HUES64 (cell line): ENCODE measurements around the gene ANKS6.

ENCODE experiments used
- H3K27ac ChIP-seq: 2 replicates; pipeline ENCODE4 v1.7.0; 2013; ENCODE audit warnings: low read depth, low read length, inconsistent platforms
- H3K27me3 ChIP-seq: 2 replicates; pipeline ENCODE4 v1.6.1; 2013; ENCODE audit warnings: mild to moderate bottlenecking, low read length; ENCODE audit not compliant: insufficient read depth
- H3K36me3 ChIP-seq: 2 replicates; pipeline ENCODE4 v1.6.1; 2013; ENCODE audit warnings: mild to moderate bottlenecking, low read length; ENCODE audit not compliant: insufficient read depth
- H3K4me1 ChIP-seq: 2 replicates; pipeline ENCODE4 v1.6.1; 2013; ENCODE audit warnings: mild to moderate bottlenecking, low read length, moderate library complexity; ENCODE audit not compliant: insufficient read depth
- H3K4me3 ChIP-seq: 2 replicates; pipeline ENCODE4 v1.5.1; 2013; ENCODE audit warnings: mild to moderate bottlenecking, low read length, moderate library complexity
- H3K9ac ChIP-seq: 2 replicates; pipeline ENCODE4 v1.6.1; 2013; ENCODE audit warnings: mild to moderate bottlenecking, low read depth, low read length
- H3K9me3 ChIP-seq: 2 replicates; pipeline ENCODE4 v1.6.1; 2013; ENCODE audit warnings: low read depth, low read length; ENCODE audit not compliant: insufficient read depth
- WGBS: fragments of 150-250, 120-280 bp; methylation state at CpG from one replicate; pipeline ENCODE4 v1.1.7; 2013; ENCODE audit warnings: missing lambda C conversion rate; 5-methylcytosine and 5-hydroxymethylcytosine counted together

The ANKS6 gene

DNA sequence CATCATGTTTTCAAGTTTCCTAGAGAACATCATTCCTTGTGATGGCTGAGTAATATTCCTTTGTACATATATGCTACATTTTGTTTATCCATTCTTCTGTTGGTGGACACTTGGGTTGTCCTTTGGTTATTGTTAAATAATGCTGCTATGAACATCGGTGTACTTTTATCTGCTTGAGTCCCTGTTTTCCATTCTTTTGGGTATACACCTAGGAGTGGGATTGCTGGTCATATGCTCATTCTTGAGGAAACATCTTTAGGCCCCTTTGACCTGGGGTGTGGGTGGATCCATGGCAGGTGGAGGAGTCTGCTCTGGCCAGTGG, 36.4 kb upstream of the ANKS6 start:
- no peaks in the 10 kb centered on the region for H3K4me1 ChIP-seq
- 92% methylated on average over 1 of the region's 1 CpG for WGBS
- no peaks in the 10 kb centered on the region for H3K9me3 ChIP-seq
- H3K27me3 ChIP-seq, result no peaks in the 10 kb centered on the region
- H3K4me3 ChIP-seq, result no peak overlapping the region
- no peak overlapping the region for H3K9ac ChIP-seq
- peaks cover 13% of the 10 kb centered on the region; the same call in 1 of the 2 replicates for H3K36me3 ChIP-seq
- H3K27ac ChIP-seq, result no peak overlapping the region

DNA sequence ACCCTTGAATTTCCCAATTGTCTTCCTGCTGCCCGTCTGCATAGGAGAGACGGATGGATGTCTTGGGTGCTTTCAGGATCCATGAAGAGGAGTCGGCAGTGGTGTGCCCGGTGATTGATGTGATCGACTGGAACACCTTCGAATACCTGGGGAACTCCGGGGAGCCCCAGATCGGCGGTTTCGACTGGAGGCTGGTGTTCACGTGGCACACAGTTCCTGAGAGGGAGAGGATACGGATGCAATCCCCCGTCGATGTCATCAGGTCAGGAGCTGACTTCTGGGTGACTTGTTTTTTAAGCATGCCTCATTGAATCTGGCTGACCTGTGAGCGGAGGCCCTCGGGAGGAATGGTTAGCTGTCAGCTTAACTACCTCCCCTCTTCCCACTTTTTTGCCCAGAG, 35.3 kb upstream of the ANKS6 start:
- Histone ChIP-seq H3K36me3 (peaks cover 11% of the 10 kb centered on the region; the same call in 1 of the 2 replicates), H3K4me3 (no peak overlapping the region), H3K27ac (no peak overlapping the region), H3K9me3 (no peaks in the 10 kb centered on the region), H3K9ac (no peak overlapping the region), H3K27me3 (no peaks in the 10 kb centered on the region), H3K4me1 (no peaks in the 10 kb centered on the region)
- 92% methylated on average over 16 of the region's 16 CpGs for WGBS

DNA sequence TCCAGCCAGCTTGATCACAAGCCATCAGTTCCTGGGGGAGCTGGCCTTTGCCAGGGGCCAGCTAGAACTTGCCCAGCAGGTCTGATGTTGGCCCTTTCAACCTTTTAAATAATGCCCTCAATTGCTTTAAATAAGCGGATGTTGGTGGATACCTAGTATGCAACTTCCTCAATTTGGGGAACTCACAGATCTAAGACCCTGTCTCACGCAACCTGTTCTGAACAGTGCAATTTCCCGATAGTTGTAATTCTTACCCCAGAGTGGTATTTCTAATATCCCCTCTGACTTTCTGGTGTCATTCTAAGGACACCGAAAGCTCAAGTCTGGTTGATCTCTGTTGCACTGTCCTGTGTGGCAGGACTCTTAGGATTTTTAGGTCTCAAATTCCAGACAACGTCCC, 34.2 kb upstream of the ANKS6 start:
- no peaks in the 10 kb centered on the region for H3K4me1 ChIP-seq
- H3K4me3 ChIP-seq, result no peak overlapping the region
- peaks cover 14% of the 10 kb centered on the region; the same call in 1 of the 2 replicates for H3K36me3 ChIP-seq
- no peak overlapping the region for H3K9ac ChIP-seq
- H3K27ac ChIP-seq, result no peak overlapping the region
- 97% methylated on average over 5 of the region's 5 CpGs for WGBS
- no peaks in the 10 kb centered on the region for H3K27me3 ChIP-seq
- H3K9me3 ChIP-seq, result no peaks in the 10 kb centered on the region

DNA sequence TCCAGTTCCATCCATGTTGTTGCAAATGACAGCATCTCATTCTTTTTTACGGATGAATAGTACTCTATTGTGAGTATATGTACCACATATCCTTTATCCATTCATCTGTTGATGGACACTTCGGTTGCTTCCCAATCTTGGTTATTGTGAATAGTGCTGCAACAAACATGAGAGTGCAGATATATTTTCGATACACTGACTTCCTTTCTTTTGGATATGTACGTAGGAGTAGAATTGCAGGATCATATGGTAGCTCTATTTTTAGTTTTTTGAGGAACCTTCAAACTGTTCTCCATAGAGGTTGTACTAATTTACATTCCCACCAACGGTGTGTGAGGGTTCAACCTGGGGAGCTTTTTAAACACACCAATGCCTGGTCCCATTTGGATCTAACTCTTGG, 33.4 kb upstream of the ANKS6 start:
- Histone ChIP-seq H3K27ac (no peak overlapping the region), H3K9me3 (no peaks in the 10 kb centered on the region), H3K4me1 (no peaks in the 10 kb centered on the region), H3K9ac (no peak overlapping the region), H3K36me3 (peaks cover 14% of the 10 kb centered on the region; the same call in 1 of the 2 replicates), H3K27me3 (no peaks in the 10 kb centered on the region), H3K4me3 (no peak overlapping the region)
- 86% methylated on average over 4 of the region's 5 CpGs for WGBS

DNA sequence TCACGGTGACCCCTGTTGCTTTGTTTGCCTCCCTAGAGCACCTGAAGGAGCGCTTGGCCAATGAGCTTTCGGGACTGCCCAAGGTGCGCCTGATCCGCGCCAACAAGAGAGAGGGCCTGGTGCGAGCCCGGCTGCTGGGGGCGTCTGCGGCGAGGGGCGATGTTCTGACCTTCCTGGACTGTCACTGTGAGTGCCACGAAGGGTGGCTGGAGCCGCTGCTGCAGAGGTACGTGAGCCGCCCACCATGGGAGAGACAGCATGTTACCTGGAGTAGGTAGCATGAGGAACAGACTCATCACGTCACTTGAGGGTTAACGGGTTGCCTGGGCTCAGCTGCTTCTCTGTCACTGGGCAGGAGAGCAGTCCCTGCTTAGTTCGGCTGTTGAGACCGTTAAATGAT, 30.4 kb upstream of the ANKS6 start:
- WGBS, result 95% methylated on average over 20 of the region's 20 CpGs
- Histone ChIP-seq H3K36me3 (peaks cover 17% of the 10 kb centered on the region; the same call in 1 of the 2 replicates), H3K27me3 (no peaks in the 10 kb centered on the region), H3K4me1 (no peaks in the 10 kb centered on the region), H3K9me3 (no peaks in the 10 kb centered on the region), H3K4me3 (no peak overlapping the region), H3K9ac (no peak overlapping the region), H3K27ac (no peak overlapping the region)

DNA sequence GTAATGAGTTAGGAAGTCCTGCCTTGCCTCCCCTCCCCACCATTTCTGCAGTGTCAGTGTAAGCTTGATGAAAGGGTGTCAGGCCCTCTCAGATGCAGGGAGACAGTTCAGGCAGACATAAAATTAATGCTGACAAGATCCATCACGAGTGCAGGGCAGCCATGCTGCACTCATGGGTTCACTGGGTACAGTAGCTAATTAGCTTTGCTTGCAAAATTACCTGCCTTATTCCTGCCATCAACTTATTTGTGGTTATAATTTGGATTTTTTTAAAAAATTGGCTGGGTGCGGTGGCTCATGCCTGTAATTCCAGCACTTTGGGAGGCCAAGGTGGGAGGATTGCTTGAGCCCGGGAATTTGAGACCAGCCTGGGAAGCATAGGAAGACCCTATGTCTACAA, 29.1 kb upstream of the ANKS6 start:
- Histone ChIP-seq H3K9ac (no peak overlapping the region), H3K36me3 (peaks cover 15% of the 10 kb centered on the region; the same call in 1 of the 2 replicates), H3K27me3 (no peaks in the 10 kb centered on the region), H3K9me3 (no peaks in the 10 kb centered on the region), H3K4me1 (no peaks in the 10 kb centered on the region), H3K4me3 (no peak overlapping the region), H3K27ac (no peak overlapping the region)
- 95% methylated on average over 3 of the region's 3 CpGs for WGBS

DNA sequence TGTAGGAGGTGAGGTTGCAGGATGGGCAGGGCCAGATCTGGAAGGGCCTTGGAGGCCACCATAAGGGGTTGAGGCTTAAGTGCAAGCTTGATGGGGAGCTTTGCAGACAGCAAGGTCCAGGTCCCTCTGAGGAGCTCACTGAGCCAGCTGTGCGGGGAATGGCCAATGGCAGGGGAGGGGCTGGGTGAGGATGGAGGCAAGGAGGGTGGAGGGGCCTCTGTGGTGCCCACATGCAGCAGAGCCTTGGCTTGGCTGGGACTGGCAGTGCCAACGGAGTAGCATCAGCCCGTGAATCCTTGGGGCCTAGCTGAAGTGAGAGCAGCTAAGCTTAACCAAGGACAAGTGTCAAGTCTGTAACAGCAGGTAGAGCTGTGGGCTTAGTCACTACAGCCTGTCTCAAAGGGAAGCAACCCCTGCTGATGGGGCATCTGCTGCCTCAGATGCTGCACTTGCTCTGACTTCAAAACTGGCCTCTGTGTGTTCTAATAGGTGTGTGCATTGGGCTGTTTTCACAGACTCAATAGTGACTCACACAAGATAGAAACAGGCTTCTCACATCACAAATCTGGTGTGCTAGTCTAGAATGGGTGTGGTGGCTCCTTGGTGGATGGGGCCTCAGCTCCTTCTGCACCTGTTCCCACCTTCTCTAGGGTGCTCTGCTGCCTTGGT, 27.4 kb upstream of the ANKS6 start:
- H3K4me1 ChIP-seq, result no peaks in the 10 kb centered on the region
- H3K9ac ChIP-seq, result no peak overlapping the region
- no peak overlapping the region for H3K4me3 ChIP-seq
- no peak overlapping the region for H3K27ac ChIP-seq
- H3K9me3 ChIP-seq, result no peaks in the 10 kb centered on the region
- peaks cover 15% of the 10 kb centered on the region; the same call in 1 of the 2 replicates for H3K36me3 ChIP-seq
- 95% methylated on average over 3 of the region's 3 CpGs for WGBS
- no peaks in the 10 kb centered on the region for H3K27me3 ChIP-seq

DNA sequence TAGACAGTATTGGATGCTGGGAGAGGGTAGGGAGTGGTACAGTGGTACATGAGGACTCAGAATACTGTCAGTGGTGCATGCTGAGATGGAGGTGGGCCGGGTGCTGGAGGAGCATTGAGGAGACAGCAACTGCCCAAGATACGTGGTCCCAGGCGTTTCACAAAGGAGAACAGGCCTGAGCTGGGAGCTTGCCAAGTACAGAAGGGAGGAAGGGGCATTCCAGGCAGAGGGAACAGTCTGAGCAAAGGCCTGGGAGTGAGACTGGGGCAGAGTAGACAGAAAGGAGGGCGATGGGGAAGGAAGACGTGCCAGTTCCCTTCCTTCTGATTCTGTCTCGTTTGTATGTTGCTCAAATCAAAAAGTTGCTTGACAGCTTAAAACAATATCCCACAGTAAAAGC, 26.3 kb upstream of the ANKS6 start:
- H3K9ac ChIP-seq, result no peak overlapping the region
- H3K27me3 ChIP-seq, result no peaks in the 10 kb centered on the region
- no peaks in the 10 kb centered on the region for H3K4me1 ChIP-seq
- H3K9me3 ChIP-seq, result no peaks in the 10 kb centered on the region
- H3K4me3 ChIP-seq, result no peak overlapping the region
- WGBS, result 94% methylated on average over 6 of the region's 6 CpGs
- peaks cover 15% of the 10 kb centered on the region; the same call in 1 of the 2 replicates for H3K36me3 ChIP-seq
- no peak overlapping the region for H3K27ac ChIP-seq

DNA sequence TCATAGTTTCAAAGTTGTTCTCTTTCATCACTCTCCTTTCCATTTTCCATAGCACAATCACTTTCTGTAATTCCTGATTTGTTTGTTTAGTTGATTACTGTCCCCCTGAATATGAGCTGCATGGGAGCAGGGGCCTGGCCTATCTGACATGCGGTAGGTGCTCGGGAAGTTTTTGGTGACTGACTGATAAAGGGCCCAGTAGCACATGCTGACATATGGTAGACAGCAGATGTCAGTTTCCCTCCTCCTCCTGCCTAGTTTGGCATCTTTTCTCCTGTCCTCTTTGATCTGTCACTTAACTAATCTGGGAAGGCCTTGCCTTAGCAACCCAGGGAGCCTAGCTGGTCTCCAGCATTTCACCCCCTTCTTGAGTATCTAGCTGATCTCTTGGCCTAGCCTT, 25.5 kb upstream of the ANKS6 start:
- Histone ChIP-seq H3K27ac (no peak overlapping the region), H3K27me3 (no peaks in the 10 kb centered on the region)
- 93% methylated on average over 2 of the region's 2 CpGs for WGBS

DNA sequence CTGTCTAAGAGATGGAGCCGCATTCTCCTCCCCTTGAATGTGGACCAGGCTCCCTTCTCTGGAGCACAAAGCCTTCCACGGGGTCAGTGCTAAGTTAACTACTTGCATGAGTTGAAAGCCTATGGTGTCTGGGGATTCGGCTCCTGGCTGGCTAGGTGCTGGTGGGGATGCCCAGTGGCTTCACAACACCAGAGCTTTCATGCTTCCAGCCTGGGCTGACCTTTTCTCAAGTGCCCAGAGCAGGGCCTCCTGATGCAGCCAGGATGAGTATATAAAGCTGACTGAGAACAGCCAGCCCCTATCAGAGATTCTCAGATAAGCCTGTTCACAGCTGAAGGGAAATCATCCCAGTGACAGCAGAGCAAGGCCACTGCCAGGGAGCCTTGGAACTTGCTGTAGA, 22.9 kb upstream of the ANKS6 start:
- no peak overlapping the region for H3K9ac ChIP-seq
- no peaks in the 10 kb centered on the region for H3K9me3 ChIP-seq
- peaks cover 5% of the 10 kb centered on the region; the same call in 1 of the 2 replicates for H3K36me3 ChIP-seq
- H3K27me3 ChIP-seq, result no peaks in the 10 kb centered on the region
- H3K4me1 ChIP-seq, result no peaks in the 10 kb centered on the region
- WGBS, result 92% methylated on average over 3 of the region's 3 CpGs
- H3K4me3 ChIP-seq, result no peak overlapping the region
- H3K27ac ChIP-seq, result no peak overlapping the region

More for the DNA sequence above, 25.5 kb upstream of the ANKS6 start:
- Histone ChIP-seq H3K9ac (no peak overlapping the region), H3K4me1 (no peaks in the 10 kb centered on the region), H3K4me3 (no peak overlapping the region), H3K36me3 (peaks cover 10% of the 10 kb centered on the region; the same call in 1 of the 2 replicates), H3K9me3 (no peaks in the 10 kb centered on the region)

DNA sequence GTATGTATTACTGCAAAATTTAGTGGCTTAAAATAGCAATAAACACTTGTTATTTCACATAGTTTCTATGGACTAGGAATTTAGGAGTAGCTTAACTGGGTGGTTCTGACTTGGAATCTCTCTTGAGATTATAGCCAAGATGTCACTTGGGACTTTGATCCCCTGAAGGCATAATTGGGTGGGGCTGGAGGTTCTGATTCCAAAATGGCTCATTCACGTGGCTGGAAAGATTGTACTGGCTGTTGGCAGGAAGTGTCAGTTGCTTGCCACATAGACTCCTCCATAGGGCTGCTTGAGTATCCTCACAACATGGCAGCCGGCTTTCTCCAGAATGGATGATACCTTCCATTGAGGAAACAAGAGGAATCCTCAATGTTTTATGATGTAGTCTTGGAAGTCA, 22.4 kb upstream of the ANKS6 start:
- H3K36me3 ChIP-seq, result no peaks in the 10 kb centered on the region
- H3K4me3 ChIP-seq, result no peak overlapping the region
- no peaks in the 10 kb centered on the region for H3K27me3 ChIP-seq
- WGBS, result 98% methylated on average over 2 of the region's 2 CpGs
- H3K9ac ChIP-seq, result no peak overlapping the region
- no peaks in the 10 kb centered on the region for H3K9me3 ChIP-seq
- H3K27ac ChIP-seq, result no peak overlapping the region
- no peaks in the 10 kb centered on the region for H3K4me1 ChIP-seq
